ENCODE results near the gene HDAC7.
A peak's percentile ranks its signal among the peaks of the same experiment; 100 is the strongest.

The HDAC7 gene

GRCh38 chr12:47762850-47763465, 56.7 kb downstream of the HDAC7 start:
- CTCF ChIA-PET: interaction anchor here (1.2 to 14.3 kb wide), 8 partner anchors 8 to 75 kb away, joined by 3 to 349 read pairs (median 14); partner anchors contain the start of genes ENDOU and SLC48A1

DNA sequence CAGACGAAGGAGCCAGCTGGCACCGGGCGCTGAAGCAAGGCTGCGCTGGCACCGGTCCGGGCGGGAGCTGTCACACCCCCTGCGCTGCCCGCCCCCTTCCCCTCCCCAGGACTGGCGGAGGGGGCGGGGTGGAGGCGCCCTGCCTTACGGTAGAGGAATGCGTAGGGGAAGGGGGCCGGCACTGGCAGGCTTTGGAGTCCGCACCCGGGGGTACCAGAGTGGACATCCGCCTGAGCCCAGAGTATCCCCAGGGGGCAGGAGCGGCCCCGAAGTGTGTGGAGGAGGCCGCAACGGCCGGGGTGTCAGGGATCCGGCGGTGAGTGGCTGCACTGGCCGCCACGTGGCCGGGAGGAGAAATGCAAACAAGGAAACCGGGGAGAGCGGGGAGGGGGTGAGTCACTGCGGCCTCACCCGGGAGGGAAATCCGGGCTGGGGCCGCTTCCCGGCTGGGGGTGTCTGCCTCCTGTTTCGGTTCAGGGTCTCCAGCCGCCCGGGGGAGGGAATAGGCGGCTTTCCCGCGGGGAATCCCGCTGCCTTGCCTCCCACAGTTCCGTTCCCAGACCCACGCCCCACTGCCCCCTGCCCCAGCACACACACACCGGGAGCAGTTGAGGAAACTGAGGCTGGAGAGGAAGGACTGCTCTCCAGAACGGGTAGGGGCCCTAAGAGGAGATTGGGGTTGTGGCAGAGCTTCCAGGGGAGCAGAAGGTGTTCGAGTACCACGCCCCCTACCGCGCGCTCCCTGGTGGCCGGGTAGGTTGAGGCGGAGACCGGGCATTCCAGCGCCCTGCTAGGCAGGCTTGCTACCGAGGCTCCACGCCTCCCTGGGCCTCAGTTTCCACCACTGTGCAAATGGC, 60.6 kb downstream of the HDAC7 start, which contains the start of gene RAPGEF3:
Gene RAPGEF3, minus strand, starts transcription at position 47 of the 857 bp plus-strand sequence. CDS start 324 bp downstream, outside the sequence.
- DNase-seq (ENCODE audit: low read depth, low spot score): no peak
- TF ChIP-seq, protein P1, sequence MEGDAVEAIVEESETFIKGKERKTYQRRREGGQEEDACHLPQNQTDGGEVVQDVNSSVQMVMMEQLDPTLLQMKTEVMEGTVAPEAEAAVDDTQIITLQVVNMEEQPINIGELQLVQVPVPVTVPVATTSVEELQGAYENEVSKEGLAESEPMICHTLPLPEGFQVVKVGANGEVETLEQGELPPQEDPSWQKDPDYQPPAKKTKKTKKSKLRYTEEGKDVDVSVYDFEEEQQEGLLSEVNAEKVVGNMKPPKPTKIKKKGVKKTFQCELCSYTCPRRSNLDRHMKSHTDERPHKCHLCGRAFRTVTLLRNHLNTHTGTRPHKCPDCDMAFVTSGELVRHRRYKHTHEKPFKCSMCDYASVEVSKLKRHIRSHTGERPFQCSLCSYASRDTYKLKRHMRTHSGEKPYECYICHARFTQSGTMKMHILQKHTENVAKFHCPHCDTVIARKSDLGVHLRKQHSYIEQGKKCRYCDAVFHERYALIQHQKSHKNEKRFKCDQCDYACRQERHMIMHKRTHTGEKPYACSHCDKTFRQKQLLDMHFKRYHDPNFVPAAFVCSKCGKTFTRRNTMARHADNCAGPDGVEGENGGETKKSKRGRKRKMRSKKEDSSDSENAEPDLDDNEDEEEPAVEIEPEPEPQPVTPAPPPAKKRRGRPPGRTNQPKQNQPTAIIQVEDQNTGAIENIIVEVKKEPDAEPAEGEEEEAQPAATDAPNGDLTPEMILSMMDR (IDR thresholded peaks at IDR 0.05; ENCODE audit: insufficient read depth, low read length, missing control alignments): peak; percentile 71
- CTCF ChIA-PET: interaction anchor here (0.6 to 14.3 kb wide), 13 partner anchors 15 to 166 kb away, joined by 3 to 349 read pairs (median 6); partner anchors contain the start of genes ENDOU and SLC48A1
- H3K4me3 ChIP-seq (ENCODE audit: low read depth, low read length): peak within 1 kb of the TSS; percentile 68
- POLR2A ChIA-PET: interaction anchor here (0.9 to 1.5 kb wide), 5 partner anchors 9 to 18 kb away, joined by 3 to 5 read pairs (median 3); no protein-coding TSS in a partner anchor

More at GRCh38 chr12:47762850-47763465, 56.7 kb downstream of the HDAC7 start:
- POLR2A ChIA-PET: no interaction called here
- DNase-seq (ENCODE audit: low read depth, low spot score): no peak
- TF ChIP-seq, protein P1 (IDR thresholded peaks at IDR 0.05; ENCODE audit: insufficient read depth, low read length, missing control alignments): no peak
- no peak overlapping the region for H3K4me3 ChIP-seq (ENCODE audit: low read depth, low read length)

- POLR2A ChIA-PET: interaction anchor here (0.7 to 1.5 kb wide), 6 partner anchors 9 to 19 kb away, joined by 3 to 5 read pairs (median 4); no protein-coding TSS in a partner anchor
- TF ChIP-seq, protein P1 (IDR thresholded peaks at IDR 0.05; ENCODE audit: insufficient read depth, low read length, missing control alignments): no peak
- peak overlapping the region; percentile 68 for H3K4me3 ChIP-seq (ENCODE audit: low read depth, low read length)
- CTCF ChIA-PET: interaction anchor here (0.6 to 14.3 kb wide), 12 partner anchors 15 to 166 kb away, joined by 3 to 349 read pairs (median 6); partner anchors contain the start of genes ENDOU and SLC48A1
- DNase-seq (ENCODE audit: low read depth, low spot score): no peak
Measured at GRCh38 chr12:47758584-47758833, 61.2 kb downstream of the HDAC7 start.

- DNase-seq (ENCODE audit: low read depth, low spot score): no peak
- ChIA-PET CTCF (interaction anchor here (0.6 to 14.3 kb wide), 12 partner anchors 15 to 165 kb away, joined by 3 to 349 read pairs (median 6); partner anchors contain the start of genes ENDOU and SLC48A1), POLR2A (interaction anchor here (0.6 to 1.5 kb wide), 7 partner anchors 10 to 23 kb away, joined by 3 to 5 read pairs (median 4); no protein-coding TSS in a partner anchor)
- TF ChIP-seq, protein P1 (IDR thresholded peaks at IDR 0.05; ENCODE audit: insufficient read depth, low read length, missing control alignments): no peak
- peak overlapping the region; percentile 68 for H3K4me3 ChIP-seq (ENCODE audit: low read depth, low read length)
Measured at GRCh38 chr12:47757840-47758583, 61.7 kb downstream of the HDAC7 start.

DNA sequence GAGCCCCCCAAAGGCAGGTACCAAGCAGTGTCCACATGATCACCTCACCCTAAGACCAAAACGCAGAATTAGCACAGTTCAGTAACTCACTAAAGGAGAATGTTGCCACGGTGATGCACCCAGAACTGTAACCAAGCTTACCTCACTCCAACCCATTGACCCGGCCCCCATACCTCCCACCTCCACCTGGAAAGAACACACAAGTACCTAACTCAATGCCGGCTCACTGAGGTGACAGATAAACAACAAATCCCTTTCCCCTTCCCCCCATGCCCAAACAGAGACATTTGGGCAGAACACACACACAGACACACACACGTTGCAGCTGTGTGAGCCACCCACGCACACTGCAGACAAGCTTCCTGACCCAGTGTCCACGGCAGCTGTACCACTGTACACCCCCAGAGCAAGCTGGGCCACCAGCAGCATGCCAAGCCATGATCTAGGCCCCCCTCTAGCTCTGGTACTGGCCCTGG, 62.3 kb downstream of the HDAC7 start:
- DNase-seq (ENCODE audit: low read depth, low spot score): no peak
- CTCF ChIA-PET: interaction anchor here (0.7 to 14.3 kb wide), 10 partner anchors 14 to 206 kb away, joined by 3 to 349 read pairs (median 6); partner anchors contain the start of genes ENDOU, SLC48A1 and TMEM106C
- H3K4me3 ChIP-seq (ENCODE audit: low read depth, low read length): no peak overlapping the region
- POLR2A ChIA-PET: interaction anchor here (0.6 to 1.5 kb wide), 3 partner anchors 11 to 23 kb away, joined by 3 to 4 read pairs (median 3); no protein-coding TSS in a partner anchor
- TF ChIP-seq, protein P1 (IDR thresholded peaks at IDR 0.05; ENCODE audit: insufficient read depth, low read length, missing control alignments): no peak
